SJCRH30 (cell line): ENCODE measurements around the gene EPB42. TPM values are rescaled to one million over a fixed set of nuclear protein-coding genes. Genes with fewer than 3 reads are reported as not detected.
A peak's percentile ranks its signal among the peaks of the same experiment; 100 is the strongest.

Experiments used
- DNase-seq, 2 experiments: peaks; one replicate each; pipeline ENCODE4 v3.0.0-alpha.2; 2015 to 2020
- H3K27ac ChIP-seq: fragments of 250-450 bp; sonication (Bioruptor Pico); 2 replicates; pipeline ENCODE4 v1.5.1; 2020; ENCODE audit warnings: mild to moderate bottlenecking, moderate library complexity
- H3K27me3 ChIP-seq: fragments of 250-450 bp; sonication (Bioruptor Pico); 2 replicates; pipeline ENCODE4 v1.5.1; 2020; ENCODE audit warnings: mild to moderate bottlenecking, moderate library complexity
- H3K36me3 ChIP-seq: fragments of 250-450 bp; sonication (Bioruptor Pico); 2 replicates; pipeline ENCODE4 v1.5.1; 2020; ENCODE audit warnings: mild to moderate bottlenecking, moderate library complexity
- H3K4me1 ChIP-seq: fragments of 250-450 bp; sonication (Bioruptor Pico); 2 replicates; pipeline ENCODE4 v1.5.1; 2020; ENCODE audit warnings: mild to moderate bottlenecking, moderate library complexity
- H3K4me3 ChIP-seq: fragments of 250-450 bp; sonication (Bioruptor Pico); 2 replicates; pipeline ENCODE4 v1.5.1; 2020; ENCODE audit warnings: mild to moderate bottlenecking, moderate library complexity
- H3K9me3 ChIP-seq: fragments of 250-450 bp; sonication (Bioruptor Pico); replicated peaks from 2 replicates; pipeline ENCODE4 v1.5.1; 2020; ENCODE audit warnings: mild to moderate bottlenecking, moderate library complexity
- total RNA-seq: library from RNA; depleted of rRNA; stranded (reverse); fragments of >200 nt; shearing (Covaris generic); gene quantifications from 2 replicates; pipeline ENCODE4 v1.2.3, GENCODE V29; 2014; rRNA removed

EPB42 gene
- total RNA-seq: not detected in 2 replicates

- Histone ChIP-seq H3K27me3 (peaks cover 6% of the 10 kb centered on the region; the same call in 1 of the 2 replicates), H3K4me3 (no peak within 1 kb of the TSS), H3K9me3 (no peaks in the 10 kb centered on the region), H3K36me3 (no peaks in the 10 kb centered on the region), H3K4me1 (no peaks in the 10 kb centered on the region), H3K27ac (no peak within 1 kb of the TSS)
- no peak for DNase-seq
Measured at GRCh38 chr15:43220991-43221403, at the start of gene EPB42. TSS of gene EPB42 (minus strand) at chr15:43221018. CDS start at chr15:43220825, 193 bp downstream.

GRCh38 chr15:43270113-43270665 lies 49.4 kb upstream of the EPB42 start:
- H3K4me1 ChIP-seq: no peaks in the 10 kb centered on the region
- H3K9me3 ChIP-seq: 0 out of 2 replicates have a peak, but pooled peaks cover 2% of the 10 kb centered on the region
- H3K27ac ChIP-seq: no peak overlapping the region
- DNase-seq: no peak
- 0 out of 2 replicates have a peak, but pooled peaks cover 3% of the 10 kb centered on the region for H3K36me3 ChIP-seq
- no peaks in the 10 kb centered on the region for H3K27me3 ChIP-seq
- no peak overlapping the region for H3K4me3 ChIP-seq

- DNase-seq: peak in 1 of 2 experiments; percentile 52
- Histone ChIP-seq H3K9me3 (0 out of 2 replicates have a peak, but pooled peaks cover 2% of the 10 kb centered on the region), H3K4me3 (no peak overlapping the region), H3K27me3 (no peaks in the 10 kb centered on the region), H3K4me1 (no peaks in the 10 kb centered on the region), H3K36me3 (0 out of 2 replicates have a peak, but pooled peaks cover 3% of the 10 kb centered on the region), H3K27ac (no peak overlapping the region)
Measured at GRCh38 chr15:43268111-43269105, 47.6 kb upstream of the EPB42 start.

DNA sequence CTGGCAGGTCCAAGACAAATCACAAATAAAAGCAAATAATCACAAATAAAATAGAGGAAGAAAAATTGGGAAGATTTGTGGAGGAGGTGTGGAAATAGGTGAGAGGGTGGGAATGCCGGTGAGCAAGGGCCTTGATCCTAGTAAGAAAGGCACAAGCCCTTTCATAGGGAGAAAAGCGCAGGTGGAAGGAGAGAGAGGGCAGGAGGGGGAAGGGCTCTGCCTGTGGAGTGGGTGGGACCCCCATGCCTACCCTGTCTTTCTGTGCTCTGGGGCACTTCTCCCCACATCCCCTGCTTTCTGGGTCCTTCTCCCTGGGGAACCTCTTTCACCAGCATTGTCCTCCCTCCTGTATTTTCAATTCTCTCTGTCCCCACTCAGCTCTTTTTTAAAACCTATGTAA lies 46.6 kb upstream of the EPB42 start:
- DNase-seq: no peak
- H3K9me3 ChIP-seq: 0 out of 2 replicates have a peak, but pooled peaks cover 2% of the 10 kb centered on the region
- 0 out of 2 replicates have a peak, but pooled peaks cover 3% of the 10 kb centered on the region for H3K36me3 ChIP-seq
- no peaks in the 10 kb centered on the region for H3K4me1 ChIP-seq
- H3K4me3 ChIP-seq: no peak overlapping the region
- H3K27ac ChIP-seq: no peak overlapping the region
- H3K27me3 ChIP-seq: no peaks in the 10 kb centered on the region

GRCh38 chr15:43266834-43267233 lies 46.0 kb upstream of the EPB42 start, which contains the start of gene TGM5:
TSS of gene TGM5 (minus strand) at chr15:43266928. CDS start at chr15:43266849, 79 bp downstream.
- Histone ChIP-seq H3K27ac (no peak within 1 kb of the TSS), H3K36me3 (0 out of 2 replicates have a peak, but pooled peaks cover 3% of the 10 kb centered on the region), H3K27me3 (0 out of 2 replicates have a peak, but pooled peaks cover 3% of the 10 kb centered on the region), H3K4me3 (no peak within 1 kb of the TSS), H3K4me1 (no peaks in the 10 kb centered on the region), H3K9me3 (no peaks in the 10 kb centered on the region)
- DNase-seq: no peak

- Histone ChIP-seq H3K4me3 (no peak overlapping the region), H3K4me1 (no peaks in the 10 kb centered on the region), H3K9me3 (no peaks in the 10 kb centered on the region), H3K27ac (no peak overlapping the region), H3K27me3 (0 out of 2 replicates have a peak, but pooled peaks cover 3% of the 10 kb centered on the region), H3K36me3 (0 out of 2 replicates have a peak, but pooled peaks cover 3% of the 10 kb centered on the region)
- DNase-seq: no peak
Measured at GRCh38 chr15:43266386-43266785, 45.6 kb upstream of the EPB42 start.

GRCh38 chr15:43260011-43260615 lies 39.3 kb upstream of the EPB42 start:
- Histone ChIP-seq H3K36me3 (no peaks in the 10 kb centered on the region), H3K27ac (no peak overlapping the region), H3K27me3 (0 out of 2 replicates have a peak, but pooled peaks cover 3% of the 10 kb centered on the region), H3K4me3 (no peak overlapping the region), H3K4me1 (no peaks in the 10 kb centered on the region), H3K9me3 (no peaks in the 10 kb centered on the region)
- no peak for DNase-seq

DNA sequence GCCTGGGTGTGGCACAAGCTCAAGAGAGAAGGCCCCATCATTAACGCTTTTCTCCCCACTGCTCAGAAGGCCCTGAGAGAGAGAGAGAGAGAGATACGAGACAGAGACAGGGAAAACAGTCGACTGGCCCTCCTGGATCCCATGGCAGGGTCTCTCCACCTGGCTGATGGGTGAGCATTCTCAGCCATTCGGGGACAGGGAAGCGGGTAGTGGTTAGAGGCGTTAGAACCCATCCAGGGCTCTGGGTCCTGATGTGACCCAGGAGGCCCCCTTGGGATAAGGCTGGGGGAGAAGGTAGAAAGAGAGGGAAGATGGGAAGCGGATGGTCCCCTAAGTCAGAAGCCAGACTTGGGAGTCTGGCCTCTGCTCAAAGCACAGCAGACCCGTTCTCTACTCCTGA lies 38.0 kb upstream of the EPB42 start:
- Histone ChIP-seq H3K9me3 (no peaks in the 10 kb centered on the region), H3K4me1 (no peaks in the 10 kb centered on the region), H3K36me3 (no peaks in the 10 kb centered on the region), H3K27me3 (0 out of 2 replicates have a peak, but pooled peaks cover 3% of the 10 kb centered on the region), H3K4me3 (no peak overlapping the region), H3K27ac (no peak overlapping the region)
- no peak for DNase-seq

DNA sequence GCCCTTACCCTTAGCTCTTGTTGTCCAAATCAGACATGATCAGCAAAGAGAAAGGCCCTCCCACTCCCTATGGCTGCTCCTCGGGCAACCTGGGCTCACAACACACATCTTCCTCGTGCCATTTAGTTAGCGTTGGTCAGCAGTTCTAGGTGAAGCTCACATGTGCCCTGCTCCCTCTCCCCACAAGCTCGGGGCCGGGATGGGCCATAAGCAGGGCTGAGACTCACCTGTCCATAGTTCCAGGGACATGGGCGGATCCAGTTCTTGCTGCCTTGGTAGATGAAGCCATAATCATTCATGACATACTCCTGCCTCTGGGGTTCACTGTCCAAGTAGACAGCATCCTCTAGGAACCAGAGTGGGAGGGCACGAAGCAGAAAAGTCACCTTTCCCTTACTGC lies 35.5 kb upstream of the EPB42 start:
- no peak overlapping the region for H3K27ac ChIP-seq
- no peaks in the 10 kb centered on the region for H3K27me3 ChIP-seq
- H3K9me3 ChIP-seq: no peaks in the 10 kb centered on the region
- no peaks in the 10 kb centered on the region for H3K4me1 ChIP-seq
- H3K36me3 ChIP-seq: no peaks in the 10 kb centered on the region
- DNase-seq: no peak
- no peak overlapping the region for H3K4me3 ChIP-seq

DNA sequence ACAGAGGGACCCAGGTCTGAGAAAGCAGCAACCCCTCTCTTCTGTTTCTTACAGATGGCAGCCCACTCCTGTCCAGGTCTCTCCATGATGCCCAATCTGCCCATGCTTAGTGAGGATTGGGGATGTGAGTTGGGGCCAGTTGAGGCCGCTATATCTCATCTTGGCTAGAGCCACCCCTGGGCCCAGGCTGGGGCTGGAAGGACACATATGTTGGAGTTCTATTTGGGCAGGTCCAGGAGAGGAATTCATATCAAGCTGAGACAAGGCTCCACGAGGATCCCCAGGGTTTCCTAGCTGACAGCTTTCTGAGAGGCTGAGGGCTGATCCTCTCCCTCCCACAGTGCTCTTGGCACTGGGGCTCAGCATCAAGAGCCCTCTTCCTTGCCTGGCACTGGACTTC lies 34.6 kb upstream of the EPB42 start:
- Histone ChIP-seq H3K36me3 (no peaks in the 10 kb centered on the region), H3K4me3 (no peak overlapping the region), H3K4me1 (no peaks in the 10 kb centered on the region), H3K27me3 (no peaks in the 10 kb centered on the region), H3K27ac (no peak overlapping the region), H3K9me3 (no peaks in the 10 kb centered on the region)
- DNase-seq: no peak

GRCh38 chr15:43253431-43254403 lies 32.9 kb upstream of the EPB42 start:
- H3K27me3 ChIP-seq: no peaks in the 10 kb centered on the region
- H3K36me3 ChIP-seq: no peaks in the 10 kb centered on the region
- H3K4me3 ChIP-seq: no peak overlapping the region
- H3K4me1 ChIP-seq: peaks cover 4% of the 10 kb centered on the region; the same call in 1 of the 2 replicates
- no peak for DNase-seq
- H3K9me3 ChIP-seq: no peaks in the 10 kb centered on the region
- H3K27ac ChIP-seq: no peak overlapping the region

DNA sequence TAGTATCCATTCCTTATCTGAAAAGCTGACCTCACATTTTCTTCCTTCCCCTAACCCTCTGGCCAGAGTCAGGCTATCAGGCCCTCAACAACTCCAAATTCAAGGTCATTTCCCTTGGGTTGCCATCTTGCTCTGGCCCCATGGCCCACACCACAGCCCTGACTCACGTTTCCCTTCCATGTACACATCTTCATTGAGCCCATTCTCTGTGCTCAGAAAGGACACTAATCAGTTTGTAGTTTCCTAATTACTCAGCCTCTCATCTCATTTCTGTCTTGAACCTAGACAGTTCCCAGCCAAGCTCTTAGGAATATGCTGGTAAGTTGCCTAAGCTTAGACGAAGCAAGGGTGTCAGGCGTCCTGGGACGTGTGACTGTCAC lies 31.0 kb upstream of the EPB42 start:
- no peak overlapping the region for H3K27ac ChIP-seq
- H3K36me3 ChIP-seq: no peaks in the 10 kb centered on the region
- peaks cover 4% of the 10 kb centered on the region; the same call in 1 of the 2 replicates for H3K4me1 ChIP-seq
- H3K9me3 ChIP-seq: no peaks in the 10 kb centered on the region
- no peak overlapping the region for H3K4me3 ChIP-seq
- H3K27me3 ChIP-seq: no peaks in the 10 kb centered on the region
- no peak for DNase-seq

GRCh38 chr15:43251185-43251870 lies 30.5 kb upstream of the EPB42 start:
- no peaks in the 10 kb centered on the region for H3K36me3 ChIP-seq
- DNase-seq: no peak
- no peaks in the 10 kb centered on the region for H3K27me3 ChIP-seq
- no peak overlapping the region for H3K4me3 ChIP-seq
- H3K9me3 ChIP-seq: no peaks in the 10 kb centered on the region
- H3K27ac ChIP-seq: no peak overlapping the region
- peaks cover 4% of the 10 kb centered on the region; the same call in 1 of the 2 replicates for H3K4me1 ChIP-seq
